Posterior cingulate gyrus (tissue), 11 donors: ENCODE measurements around the gene CIC.

Experiments used
- DNase-seq, 10 donors: peaks; one replicate each; pipeline versions ENCODE4 v3.0.0 to v3.0.0-alpha.2; 2020 to 2021; ENCODE audit warnings: mixed read lengths in 3 of 10
- intact Hi-C: fragments of 100-400 bp; cut with DNase I; formaldehyde crosslinking; loops from one replicate; pipeline ENCODE4 v1.15.1; 2023

The CIC gene

DNA sequence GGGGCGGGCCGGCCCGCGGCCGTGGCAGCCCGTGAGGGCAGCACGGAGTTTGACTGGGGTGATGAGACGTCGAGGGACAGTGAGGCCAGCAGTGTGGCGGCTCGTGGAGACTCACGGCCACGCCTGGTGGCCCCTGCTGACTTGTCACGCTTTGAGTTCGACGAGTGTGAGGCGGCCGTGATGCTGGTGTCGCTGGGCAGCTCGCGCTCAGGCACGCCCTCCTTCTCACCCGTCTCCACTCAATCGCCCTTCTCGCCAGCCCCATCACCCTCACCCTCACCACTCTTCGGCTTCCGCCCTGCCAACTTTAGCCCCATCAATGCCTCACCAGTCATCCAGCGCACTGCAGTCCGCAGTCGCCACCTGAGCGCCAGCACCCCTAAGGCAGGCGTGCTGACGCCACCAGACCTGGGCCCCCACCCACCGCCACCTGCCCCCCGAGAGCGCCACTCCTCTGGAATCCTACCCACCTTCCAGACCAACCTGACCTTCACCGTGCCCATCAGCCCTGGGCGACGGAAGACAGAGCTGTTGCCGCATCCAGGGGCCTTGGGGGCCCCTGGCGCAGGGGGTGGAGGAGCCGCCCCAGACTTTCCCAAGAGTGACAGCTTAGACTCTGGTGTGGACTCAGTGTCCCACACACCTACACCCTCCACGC, 4.5 kb downstream of the CIC start:
- DNase-seq: peak in 1 of 10 donors; percentile 34
- intact Hi-C loops: no loop called here

DNA sequence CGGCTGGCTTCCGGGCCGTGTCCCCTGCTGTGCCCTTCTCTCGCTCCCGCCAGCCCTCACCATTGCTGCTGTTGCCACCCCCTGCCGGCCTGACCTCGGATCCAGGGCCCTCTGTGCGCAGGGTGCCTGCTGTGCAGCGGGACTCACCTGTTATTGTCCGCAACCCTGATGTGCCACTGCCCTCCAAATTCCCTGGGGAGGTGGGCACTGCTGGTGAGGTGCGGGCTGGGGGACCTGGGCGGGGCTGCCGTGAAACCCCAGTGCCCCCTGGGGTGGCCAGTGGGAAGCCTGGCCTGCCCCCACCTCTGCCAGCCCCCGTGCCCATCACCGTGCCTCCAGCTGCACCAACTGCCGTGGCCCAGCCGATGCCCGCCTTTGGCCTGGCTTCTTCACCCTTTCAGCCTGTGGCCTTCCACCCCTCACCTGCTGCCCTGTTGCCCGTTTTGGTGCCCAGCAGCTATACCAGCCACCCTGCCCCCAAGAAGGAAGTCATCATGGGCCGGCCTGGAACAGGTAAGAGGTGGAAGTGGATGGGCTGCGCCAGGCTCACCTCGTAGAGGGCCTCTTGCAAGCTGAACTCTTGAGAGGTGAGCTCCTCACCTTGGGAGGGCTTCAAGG, 5.1 kb downstream of the CIC start:
- intact Hi-C loops: no loop called here
- no peak for DNase-seq

DNA sequence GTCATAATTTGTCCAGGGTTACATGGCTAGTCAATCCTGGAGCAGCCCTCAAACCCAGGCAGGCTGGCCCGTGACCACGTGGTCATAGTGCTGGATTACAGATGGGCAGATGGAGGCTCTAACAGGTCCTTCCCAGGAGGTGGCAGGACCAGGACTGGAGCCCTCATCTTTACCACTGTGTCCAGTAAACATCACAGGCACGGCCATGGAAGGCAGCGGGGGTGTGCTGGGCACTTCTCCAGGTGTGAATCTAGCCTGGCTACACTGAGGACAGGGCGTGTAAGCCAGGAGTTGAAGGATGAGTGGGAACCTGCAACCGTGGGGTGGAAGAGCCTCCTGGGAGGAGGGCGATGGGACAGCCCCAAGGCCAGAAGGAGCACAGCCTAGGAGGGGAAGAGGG, 6.1 kb downstream of the CIC start:
- DNase-seq: peak in 1 of 10 donors; percentile 87
- intact Hi-C loops: no loop called here

DNA sequence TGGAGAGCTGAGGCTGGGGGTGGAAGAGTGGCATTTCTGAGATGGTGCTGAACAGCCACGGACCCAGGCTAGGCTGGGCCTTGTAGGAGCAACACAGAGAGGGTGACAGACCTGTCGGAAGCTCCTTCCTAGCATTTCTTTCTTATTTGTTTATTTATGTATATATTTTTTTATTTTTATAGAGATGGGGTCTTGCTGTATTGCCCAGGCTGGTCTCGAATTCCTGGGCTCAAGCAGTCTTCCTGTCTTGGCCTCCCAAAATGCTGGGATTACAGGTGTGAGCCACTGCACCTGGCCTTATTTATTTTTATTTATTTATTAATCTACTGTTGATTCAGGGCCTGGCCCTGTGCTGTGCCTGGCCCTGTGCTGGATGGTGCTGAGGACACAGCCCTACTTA, 6.5 kb downstream of the CIC start:
- DNase-seq: no peak
- intact Hi-C loops: no loop called here

DNA sequence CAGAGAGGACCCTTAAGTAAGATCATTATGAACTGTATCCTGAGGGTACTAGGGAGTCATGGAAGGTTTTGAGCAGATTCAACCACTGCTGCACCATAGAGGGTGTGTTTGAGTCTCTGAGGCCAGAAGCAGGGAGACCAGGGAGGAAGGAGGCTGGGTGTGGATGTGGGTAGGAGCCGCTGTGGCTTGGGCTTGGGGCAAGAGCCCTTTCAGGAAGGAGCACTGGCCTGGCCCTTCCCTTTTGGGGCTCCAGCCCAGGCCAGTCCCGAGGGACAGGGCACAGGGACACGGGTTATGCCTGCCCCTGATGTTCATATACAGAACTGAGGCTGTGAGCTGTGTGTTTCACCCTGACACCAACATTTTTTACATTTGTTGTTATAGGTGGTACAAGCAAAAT, 7.2 kb downstream of the CIC start:
- intact Hi-C loops: no loop called here
- DNase-seq: no peak

DNA sequence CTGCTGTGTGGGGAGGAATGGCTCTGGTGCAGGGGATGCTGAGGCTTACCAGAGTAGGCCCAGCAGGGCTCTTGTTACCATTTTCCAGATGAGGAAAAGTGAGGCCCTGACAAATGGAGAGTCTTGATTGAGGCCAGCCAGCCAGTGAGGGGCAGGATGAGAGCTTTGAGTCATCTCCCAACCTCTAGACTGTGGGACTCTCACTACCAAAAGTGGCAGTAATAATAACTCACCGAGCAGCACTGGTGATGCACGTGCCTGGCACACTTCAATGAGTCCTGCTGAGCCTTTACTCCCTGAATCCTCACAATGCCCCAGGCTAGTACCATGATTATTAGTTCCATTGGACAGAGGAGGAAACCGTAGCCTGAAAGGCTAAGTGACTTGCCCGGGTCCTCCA, 7.8 kb downstream of the CIC start:
- no peak for DNase-seq
- intact Hi-C loops: no loop called here

DNA sequence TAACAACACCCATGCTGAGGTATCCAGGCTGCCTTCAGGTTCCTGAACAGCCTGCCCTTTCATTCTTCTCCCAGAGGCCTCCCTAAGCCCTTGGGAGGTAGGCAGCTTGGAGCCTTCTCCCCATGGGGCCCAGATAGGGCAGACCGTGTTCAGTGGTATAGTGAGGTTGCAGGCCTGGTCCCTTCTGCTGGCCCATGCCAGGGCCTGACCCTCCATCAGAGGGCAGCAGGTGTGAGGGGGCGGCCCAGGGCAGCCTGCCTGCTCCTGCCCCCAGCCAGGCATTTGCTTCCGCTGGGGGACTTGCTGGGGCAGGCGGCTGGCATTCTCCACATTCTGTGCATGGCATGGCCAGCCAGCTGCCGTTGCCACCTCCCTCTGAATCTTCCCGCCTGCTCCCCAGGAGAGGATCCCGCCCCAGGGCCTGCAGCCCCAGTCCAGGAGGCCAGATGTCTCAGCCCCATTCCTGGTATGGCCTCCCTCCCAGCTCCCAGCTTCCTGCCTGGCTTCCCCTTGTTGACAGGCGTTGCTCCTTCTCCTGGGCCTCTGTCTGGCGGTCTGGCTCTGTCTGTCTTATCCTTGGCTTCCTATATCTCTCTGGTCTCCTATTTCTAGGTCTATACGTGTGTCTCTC, 8.9 kb downstream of the CIC start:
- intact Hi-C loops: no loop called here
- peak in 2 of 10 donors; percentile 83 to 84 for DNase-seq

DNA sequence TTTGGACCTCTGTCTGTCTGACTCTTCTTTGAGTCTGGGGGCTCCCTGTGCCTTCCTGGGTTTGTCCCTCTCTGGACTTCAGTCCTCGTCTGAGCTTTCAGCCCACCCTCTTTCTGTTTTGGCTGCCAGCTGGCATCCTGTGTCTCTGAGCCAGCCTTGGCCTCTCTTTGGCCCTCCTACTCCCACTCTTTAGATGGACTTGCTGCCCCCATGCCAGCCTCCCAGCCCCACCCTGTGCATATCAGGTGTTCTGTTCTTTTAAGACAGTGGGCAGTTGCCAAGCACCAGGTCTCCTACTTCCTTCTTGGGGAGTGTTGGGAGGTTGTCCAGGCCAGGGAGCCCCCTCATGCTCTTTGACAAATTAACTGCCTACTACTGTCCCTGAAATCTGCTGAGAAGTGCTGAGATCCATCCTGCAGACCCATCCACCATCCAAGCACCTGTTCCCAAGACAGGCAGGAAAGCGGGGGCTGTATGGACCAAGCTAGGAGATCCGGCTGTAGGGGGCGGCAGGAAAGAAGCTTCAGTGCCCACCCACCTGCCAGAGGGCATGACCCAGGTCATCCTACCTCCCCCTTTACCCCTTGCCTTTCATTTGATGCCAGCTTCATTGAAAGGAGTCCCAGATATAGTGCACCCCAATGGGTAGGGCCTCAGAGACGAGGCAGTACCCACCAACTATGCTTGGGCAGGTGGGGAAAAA, 9.6 kb downstream of the CIC start:
- intact Hi-C loops: loop anchor here (1.0 kb wide), 1 partner anchor 32 kb away; no protein-coding TSS in a partner anchor
- peak in 1 of 10 donors; percentile 77 for DNase-seq

DNA sequence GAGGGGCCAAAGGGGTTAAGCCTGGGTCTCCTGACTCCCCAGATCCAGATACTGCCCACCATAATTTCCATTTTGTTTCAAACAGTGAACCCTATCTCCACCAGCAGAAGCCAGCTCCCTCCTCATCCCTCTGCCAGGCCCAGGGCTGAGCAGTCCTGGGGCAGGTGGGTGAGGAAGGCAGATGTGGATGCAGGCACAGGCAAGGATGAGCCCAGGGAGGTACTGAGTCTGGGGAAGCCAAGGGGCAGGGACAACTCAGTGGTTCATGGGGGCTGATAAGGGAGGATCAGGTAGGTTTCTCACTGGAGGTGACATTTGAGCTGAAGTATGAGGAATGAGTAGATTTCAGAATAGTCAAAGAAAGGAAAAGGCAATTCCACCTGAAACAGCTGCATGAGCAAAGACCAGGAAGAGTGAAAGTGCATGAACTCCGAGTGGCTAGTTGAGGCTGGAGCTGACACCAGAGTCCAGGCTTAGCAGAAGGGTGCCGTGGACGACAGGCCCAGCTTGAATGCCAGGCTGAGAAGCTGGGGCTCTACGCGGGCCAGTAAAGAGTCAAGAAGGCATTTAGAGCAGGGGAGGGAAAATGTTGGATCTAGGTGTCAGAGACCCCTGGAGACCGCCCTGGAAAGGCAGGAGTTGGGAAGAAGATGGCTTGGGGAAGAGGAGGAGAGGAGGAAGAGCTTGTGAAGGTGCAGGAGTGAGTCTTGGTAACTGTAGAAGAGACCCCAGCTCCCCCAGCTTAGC, 10.3 kb downstream of the CIC start:
- no peak for DNase-seq
- intact Hi-C loops: loop anchor here (1.0 kb wide), 1 partner anchor 33 kb away; no protein-coding TSS in a partner anchor

DNA sequence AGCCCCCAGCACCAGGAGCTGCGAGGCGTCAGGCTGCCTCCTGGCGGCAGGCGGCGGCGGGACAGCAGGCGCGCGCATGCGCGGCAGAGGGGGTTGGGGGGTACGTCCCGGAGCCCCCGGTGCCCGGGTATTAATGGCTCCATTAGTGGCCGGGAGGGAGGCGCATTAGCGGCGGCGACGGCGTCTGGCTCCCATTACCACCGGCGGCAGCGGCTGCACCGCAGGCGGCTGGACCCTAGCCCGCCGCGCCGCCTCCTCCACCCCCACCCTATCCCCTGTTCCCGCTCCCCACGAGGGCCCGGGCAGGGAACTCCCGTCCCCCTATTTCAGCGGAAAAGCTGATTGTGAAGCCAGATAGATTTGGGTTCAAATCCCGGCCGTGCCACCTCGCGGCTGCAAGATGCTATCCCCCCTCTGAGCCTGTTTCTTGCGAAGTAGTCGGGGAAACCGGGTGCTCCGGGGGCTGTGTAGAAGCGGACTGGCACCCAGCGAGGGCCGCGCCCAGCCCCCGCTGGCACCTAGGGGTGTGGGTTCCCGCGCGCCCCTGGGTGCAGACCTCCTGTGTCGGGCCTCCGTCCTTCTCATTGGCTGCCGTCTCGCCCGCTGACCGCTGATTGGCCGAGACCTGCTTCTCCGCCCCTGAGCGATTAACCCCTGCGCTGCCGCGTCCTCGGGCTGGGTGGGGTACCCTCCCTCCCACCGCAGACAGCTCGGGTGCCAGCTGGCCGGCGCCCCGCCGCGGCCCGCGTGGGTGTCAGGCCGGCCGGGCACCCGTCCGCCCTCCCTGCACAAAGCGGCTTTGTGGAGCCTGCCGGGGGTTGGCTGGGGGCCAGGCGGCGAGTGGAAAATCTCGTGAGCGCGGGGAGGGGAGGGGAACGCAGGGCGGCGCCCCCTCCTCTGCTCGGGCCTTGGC, 11.1 kb downstream of the CIC start:
- DNase-seq: peak; percentile 95 to 100 (median 98)
- intact Hi-C loops: loop anchor here (1.0 to 2.0 kb wide), 2 partner anchors 25 to 34 kb away; partner anchors contain the start of gene ERF

DNA sequence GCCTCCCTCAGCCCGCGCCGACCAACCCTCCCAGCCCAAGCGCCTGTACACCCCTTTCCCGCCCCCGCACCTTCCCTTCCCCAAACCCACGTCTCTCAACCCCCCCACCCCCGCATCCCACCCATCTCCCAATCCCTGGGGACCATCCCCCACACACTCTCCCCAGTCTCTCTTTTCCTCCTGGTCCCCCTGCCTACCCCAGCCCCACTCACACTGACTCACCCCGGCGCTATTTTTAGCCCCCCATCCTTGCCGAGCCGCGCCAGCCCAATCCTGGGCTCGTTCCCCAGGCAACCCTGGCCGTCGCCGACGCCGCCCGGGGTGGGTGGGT, 11.7 kb downstream of the CIC start:
- DNase-seq: peak in 7 of 10 donors; percentile 52 to 88 (median 60)
- intact Hi-C loops: loop anchor here (2.0 kb wide), 1 partner anchor 26 kb away; the partner anchor contains the start of gene ERF

DNA sequence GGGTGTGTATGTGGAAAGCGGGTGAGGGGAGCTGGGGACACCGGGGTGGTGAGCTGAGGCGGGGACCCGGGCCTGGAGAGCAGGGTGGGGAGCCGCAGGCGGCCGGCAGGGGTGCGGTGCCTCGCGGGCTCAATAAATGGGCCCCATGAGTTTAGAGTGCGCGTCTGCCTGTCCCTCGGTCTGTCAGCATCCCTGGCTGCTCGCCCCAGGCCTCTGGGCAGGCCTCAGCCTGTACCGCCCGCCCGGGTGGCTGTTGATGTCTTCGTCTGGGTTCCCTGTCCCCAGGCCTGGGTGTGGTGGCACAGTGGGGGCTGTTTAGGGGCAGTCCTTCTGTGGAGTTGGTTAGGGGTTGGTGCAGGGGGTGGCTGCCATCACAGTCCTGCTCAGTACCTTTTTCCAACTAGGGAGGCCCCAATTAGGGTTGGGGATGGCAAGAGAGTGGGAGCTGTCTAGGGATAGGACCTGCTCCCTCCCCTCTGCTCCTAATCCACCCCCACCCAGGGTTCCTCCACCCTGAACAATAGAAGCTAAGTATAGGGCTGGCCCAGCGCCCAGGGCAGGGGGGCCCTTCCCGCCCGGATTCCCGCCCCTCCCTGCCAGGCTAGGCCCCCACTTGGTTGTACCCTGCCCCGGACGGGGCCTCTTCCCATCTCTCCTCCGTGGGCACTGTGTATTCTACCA, 12.2 kb downstream of the CIC start:
- peak in 8 of 10 donors; percentile 51 to 96 (median 76) for DNase-seq
- intact Hi-C loops: loop anchor here (2.0 kb wide), 1 partner anchor 26 kb away; the partner anchor contains the start of gene ERF

DNA sequence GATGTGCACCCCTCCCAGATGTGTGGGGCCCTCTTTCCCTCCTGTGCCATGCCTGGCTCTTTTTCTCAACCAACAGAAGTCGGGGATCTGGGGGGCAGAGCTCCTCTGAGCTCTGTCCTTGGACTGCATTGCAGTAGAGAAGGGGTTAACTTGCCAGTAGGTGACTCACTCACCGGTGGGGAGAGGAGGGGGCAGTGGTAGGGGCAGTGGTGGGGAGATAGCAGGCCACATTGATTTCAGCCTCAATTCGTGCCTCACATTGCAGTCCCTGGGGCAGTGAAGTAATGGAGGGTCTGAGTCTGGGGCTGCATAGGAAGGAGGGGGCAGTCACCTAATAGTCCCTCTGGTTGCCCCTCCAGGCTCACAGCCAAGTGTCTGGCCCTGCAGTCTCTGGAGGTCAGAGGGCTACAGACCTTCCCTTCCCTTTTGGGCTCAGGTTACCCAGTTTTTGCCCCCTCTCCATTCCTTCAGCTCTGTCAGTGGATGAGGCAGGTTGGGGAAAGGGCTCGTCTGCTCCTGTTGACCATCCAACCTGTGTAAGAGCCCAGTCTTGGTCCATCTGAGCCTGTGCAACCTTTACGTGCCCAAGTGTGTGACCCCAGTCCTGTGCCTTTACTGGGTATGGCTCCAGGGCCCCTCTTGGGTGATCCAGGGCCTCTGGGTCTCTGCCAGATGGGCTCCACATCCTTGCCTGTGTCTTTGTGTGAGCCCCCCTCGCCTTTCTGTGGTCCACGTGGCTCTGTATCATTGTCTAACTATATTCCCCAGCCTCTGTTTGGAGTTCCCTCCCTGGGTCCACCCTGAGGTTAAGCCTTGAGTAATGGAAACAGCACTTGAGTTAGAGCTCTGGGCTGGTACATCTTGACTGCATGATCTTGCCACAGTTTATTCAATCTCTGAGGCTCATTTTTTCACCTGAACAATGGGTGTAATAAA, 13.0 kb downstream of the CIC start:
- intact Hi-C loops: loop anchor here (2.0 kb wide), 1 partner anchor 27 kb away; the partner anchor contains the start of gene ERF
- DNase-seq: no peak

DNA sequence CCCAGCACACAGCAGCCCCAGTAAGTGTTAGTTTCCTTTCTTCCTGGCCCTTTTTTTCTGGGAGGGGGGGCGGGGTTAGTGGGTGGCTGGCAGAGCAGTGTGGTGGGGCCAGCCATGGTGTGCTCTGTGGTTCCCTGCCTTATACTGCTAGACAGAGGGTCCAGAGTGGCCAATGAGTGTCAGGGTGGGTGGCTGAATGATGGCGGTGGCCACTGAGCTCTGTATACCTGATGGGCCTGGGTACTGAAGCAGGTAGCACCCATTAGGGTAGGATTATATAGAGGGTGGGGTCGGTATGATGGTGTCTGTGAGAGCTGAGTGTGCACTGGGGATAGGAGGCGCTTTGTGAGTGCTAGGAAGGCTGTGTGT, 13.8 kb downstream of the CIC start:
- intact Hi-C loops: no loop called here
- peak in 1 of 10 donors; percentile 88 for DNase-seq

DNA sequence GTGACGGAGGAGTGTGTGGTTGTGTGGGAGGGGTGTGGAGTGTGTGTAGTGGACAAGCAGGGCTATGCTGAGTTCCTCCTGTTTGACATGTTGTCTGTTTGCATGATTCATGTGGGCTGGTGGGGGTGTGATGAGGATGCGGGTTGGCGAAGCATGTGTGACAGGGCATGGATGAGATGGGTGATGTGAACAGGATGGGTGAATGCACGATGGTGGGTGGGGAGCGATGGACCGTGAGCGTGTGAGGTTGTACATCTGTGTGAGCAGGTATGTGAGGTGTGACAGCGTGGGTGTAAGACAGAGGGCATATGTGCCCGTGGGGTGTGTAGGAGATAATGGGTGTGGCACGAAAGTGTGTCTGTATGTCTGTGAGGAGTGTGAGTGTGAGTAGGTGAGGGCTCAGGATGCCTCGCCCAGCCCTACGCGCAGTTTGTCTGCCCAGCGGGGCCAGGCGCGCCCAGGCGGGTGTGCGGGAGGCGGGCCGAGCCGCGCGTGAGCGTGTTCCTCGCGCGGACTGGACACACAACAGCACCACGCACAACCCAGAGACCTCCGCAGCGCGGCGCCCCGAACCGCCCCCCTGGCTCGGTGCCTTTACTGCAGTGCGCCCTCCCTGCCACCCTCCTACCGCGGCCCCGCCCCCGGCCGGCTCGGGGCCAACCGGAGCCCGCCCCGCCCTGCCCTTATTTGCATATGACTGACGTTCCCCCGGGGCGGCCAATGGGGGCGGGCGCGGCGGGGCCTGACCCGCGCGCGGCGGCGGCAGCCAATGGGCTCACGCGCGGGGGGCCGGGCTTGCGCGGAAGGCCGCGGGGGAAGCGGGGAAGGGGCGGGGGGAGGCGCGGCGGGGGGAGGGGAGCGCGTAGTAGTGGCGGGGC, 14.4 kb downstream of the CIC start:
- DNase-seq: peak; percentile 87 to 99 (median 96)
- intact Hi-C loops: loop anchor here (2.0 kb wide), 1 partner anchor 41 kb away; the partner anchor contains the start of gene MEGF8

DNA sequence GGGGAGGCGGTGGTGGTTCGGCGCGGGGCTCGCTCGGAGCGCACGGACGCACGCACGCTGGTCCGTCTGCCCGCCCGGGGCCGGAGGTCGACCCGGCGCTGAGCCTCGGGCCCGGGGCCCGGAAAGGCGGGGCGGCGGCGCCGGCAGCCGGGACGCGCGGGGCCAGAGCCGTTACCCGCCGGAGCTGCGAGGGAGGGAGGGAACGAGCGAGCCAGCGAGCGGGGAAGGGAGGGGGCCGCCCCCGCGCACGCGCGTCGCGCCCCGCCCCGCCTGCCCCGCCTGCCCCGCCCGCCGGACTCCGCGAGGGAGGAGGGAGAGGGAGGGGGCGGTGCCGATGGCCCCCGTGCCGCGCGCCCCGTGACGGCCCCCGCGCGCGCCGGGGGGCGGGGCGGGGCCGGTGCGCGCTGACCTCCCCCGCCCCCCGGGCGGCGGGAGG, 15.0 kb downstream of the CIC start:
- intact Hi-C loops: loop anchor here (2.0 kb wide), 1 partner anchor 41 kb away; the partner anchor contains the start of gene MEGF8
- peak in 9 of 10 donors; percentile 59 to 97 (median 68) for DNase-seq
